ENCODE data around the gene SP4.

GRCh38 chr7:21454906-21455305 lies 27.0 kb downstream of the SP4 start:
- TF ChIP-seq CTCF (IDR thresholded peaks at IDR 0.05), result no peak
- no peak for TF ChIP-seq POLR2A (IDR thresholded peaks at IDR 0.05)

Data from ovary (tissue), 3 donors.